HEK293 (cell line): ENCODE data around the gene ATG2A.

Experiments used
- CTCF ChIA-PET: fragments of 350-600 bp; formaldehyde crosslinking; extraction: SDS; loops from one replicate; lab custom pipeline; 2021; ENCODE audit warnings: antibody characterized with exemption; lab: Yijun Ruan, JAX
- POLR2A ChIA-PET: fragments of 300-600 bp; formaldehyde crosslinking; extraction: SDS; loops from one replicate; lab custom pipeline; 2020; ENCODE audit warnings: antibody characterized with exemption, inconsistent platforms; lab: Yijun Ruan, JAX
- H3K27ac ChIP-seq: fragments of 200-500 bp; sonication (Bioruptor generic); 2 replicates; pipeline ENCODE4 v1.5.1; 2014; ENCODE audit warnings: low read depth, low read length, control low read depth, inconsistent platforms; ENCODE audit errors: extremely low read depth
- H3K36me3 ChIP-seq, 2 experiments: fragments of 200-500 bp in 1 of 2; sonication (Bioruptor generic) in 1 of 2; 1 replicate in 1 of 2; 2 replicates in 1 of 2; pipeline ENCODE4 v1.5.1; 2014 to 2017; ENCODE audit warnings: inconsistent platforms in 2 of 2, low read length in 2 of 2; ENCODE audit not compliant: control insufficient read depth in 2 of 2, insufficient read depth in 1 of 2
- H3K4me1 ChIP-seq: fragments of 200-500 bp; sonication (Bioruptor generic); 2 replicates; pipeline ENCODE4 v1.5.1; 2014; ENCODE audit warnings: mild to moderate bottlenecking, low read length, inconsistent platforms; ENCODE audit not compliant: control insufficient read depth, insufficient read depth
- H3K4me3 ChIP-seq: 2 replicates; pipeline ENCODE4 v1.5.1; 2011; ENCODE audit warnings: low read depth, mild to moderate bottlenecking, control low read depth, low read length, moderate library complexity
- H3K9me3 ChIP-seq: fragments of 200-500 bp; sonication (Bioruptor generic); 2 replicates; pipeline ENCODE4 v1.5.1; 2014; ENCODE audit warnings: low read depth, low read length, inconsistent platforms; ENCODE audit not compliant: control insufficient read depth, insufficient read depth
- BCL11B ChIP-seq: fragments of 450-650 bp; formaldehyde crosslinking; IDR thresholded peaks from 2 replicates; pipeline ENCODE4 v1.5.1; 2016; ENCODE audit warnings: low read depth, missing biosample characterization, missing genetic modification characterization
- IKZF3 ChIP-seq: fragments of 450-650 bp; IDR thresholded peaks from 2 replicates; pipeline ENCODE4 v1.5.0; 2018; ENCODE audit warnings: missing biosample characterization, mild to moderate bottlenecking, missing genetic modification characterization, moderate library complexity
- KLF1 ChIP-seq: fragments of 450-650 bp; formaldehyde crosslinking; IDR thresholded peaks from 2 replicates; pipeline ENCODE4 v1.5.1; 2016; ENCODE audit warnings: missing biosample characterization, missing genetic modification characterization
- ZBTB44 ChIP-seq: fragments of 450-650 bp; IDR thresholded peaks from 2 replicates; pipeline ENCODE4 v1.5.1; 2018; ENCODE audit warnings: missing biosample characterization, mild to moderate bottlenecking, missing genetic modification characterization
- ZNF202 ChIP-seq: fragments of 450-650 bp; formaldehyde crosslinking; IDR thresholded peaks from 2 replicates; pipeline ENCODE4 v1.5.1; 2016; ENCODE audit warnings: missing biosample characterization, missing genetic modification characterization, borderline replicate concordance
- ZNF341 ChIP-seq: fragments of 450-650 bp; formaldehyde crosslinking; IDR thresholded peaks from 2 replicates; pipeline ENCODE4; 2016; ENCODE audit warnings: low read depth, missing biosample characterization, missing genetic modification characterization
- ZNF394 ChIP-seq: fragments of 450-650 bp; formaldehyde crosslinking; IDR thresholded peaks from 2 replicates; pipeline ENCODE4 v1.5.1; 2016; ENCODE audit warnings: missing biosample characterization, missing genetic modification characterization, mild to moderate bottlenecking, moderate library complexity, borderline replicate concordance
- ZNF510 ChIP-seq: fragments of 450-650 bp; formaldehyde crosslinking; IDR thresholded peaks from 2 replicates; pipeline ENCODE4 v1.5.1; 2018; ENCODE audit warnings: mild to moderate bottlenecking, missing genetic modification characterization, missing biosample characterization; ENCODE audit not compliant: insufficient replicate concordance
- ZNF521 ChIP-seq: fragments of 450-650 bp; formaldehyde crosslinking; IDR thresholded peaks from 2 replicates; pipeline ENCODE4 v1.5.1; 2017; ENCODE audit warnings: missing biosample characterization, mild to moderate bottlenecking, missing genetic modification characterization
- ZNF558 ChIP-seq: fragments of 450-650 bp; formaldehyde crosslinking; IDR thresholded peaks from 2 replicates; pipeline ENCODE4 v1.5.1; 2016; ENCODE audit warnings: missing biosample characterization, missing genetic modification characterization
- ZNF610 ChIP-seq: fragments of 450-650 bp; formaldehyde crosslinking; IDR thresholded peaks from 2 replicates; pipeline ENCODE4 v1.5.1; 2016; ENCODE audit warnings: missing biosample characterization, missing genetic modification characterization, borderline replicate concordance
- ZNF623 ChIP-seq: fragments of 450-650 bp; formaldehyde crosslinking; IDR thresholded peaks from 2 replicates; pipeline ENCODE4 v1.5.1; 2016; ENCODE audit warnings: missing biosample characterization, missing genetic modification characterization
- ZNF76 ChIP-seq: fragments of 450-650 bp; formaldehyde crosslinking; IDR thresholded peaks from 2 replicates; pipeline ENCODE4; 2016; ENCODE audit warnings: low read depth, missing biosample characterization, missing genetic modification characterization, borderline replicate concordance
- TF ChIP-seq, protein P1 (sequence below): fragments of 450-650 bp; formaldehyde crosslinking; IDR thresholded peaks from 2 replicates; pipeline ENCODE4 v1.5.1; 2016; ENCODE audit warnings: missing biosample characterization, missing genetic modification characterization, borderline replicate concordance
- TF ChIP-seq, protein P2 (sequence below): fragments of 450-650 bp; formaldehyde crosslinking; IDR thresholded peaks from 2 replicates; pipeline ENCODE4 v1.5.1; 2016; ENCODE audit warnings: missing biosample characterization, missing genetic modification characterization

The ATG2A gene

DNA sequence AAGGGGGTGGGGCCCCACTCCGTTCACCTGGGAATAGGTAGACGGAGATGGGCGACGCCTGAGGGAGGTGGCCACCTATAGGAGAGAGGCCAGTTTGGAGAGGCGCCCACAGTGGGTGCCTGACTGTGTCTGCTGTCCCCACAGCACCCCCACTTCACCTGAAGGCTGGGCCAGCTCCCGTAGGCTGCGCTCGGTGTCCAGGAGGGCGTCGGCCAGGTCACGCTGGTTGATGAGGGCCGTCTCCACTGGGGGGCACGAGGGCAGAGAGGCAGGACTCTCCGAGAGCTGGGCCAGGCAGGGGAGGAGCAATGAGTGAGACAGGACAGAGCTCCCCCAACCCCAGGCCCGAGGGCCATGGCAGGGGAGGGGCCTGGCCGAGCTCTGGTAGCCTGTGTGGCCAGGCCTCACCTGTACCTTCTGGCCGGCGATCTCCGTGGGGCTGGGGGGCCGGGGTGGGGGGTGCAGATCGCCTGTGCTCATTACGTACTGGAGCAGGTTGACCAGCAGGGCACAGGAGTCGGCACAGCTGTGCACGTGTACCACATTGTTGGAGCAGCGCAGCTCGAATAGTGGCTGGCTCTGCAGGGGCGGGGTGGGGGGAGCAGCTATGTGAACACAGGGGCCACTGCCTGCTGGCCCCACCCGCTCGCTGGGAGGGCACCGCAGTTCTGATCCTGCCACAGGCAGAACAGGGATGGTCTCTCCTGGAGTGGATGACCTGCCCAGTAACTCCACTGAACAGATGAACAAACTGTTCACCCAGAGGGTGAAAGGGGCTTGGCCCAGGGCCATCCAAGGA is 14.7 kb downstream of the ATG2A start:
- TF ChIP-seq KLF1 (tag by site-specific recombination) = no peak
- TF ChIP-seq ZNF341 (tag by site-specific recombination) = no peak
- no peak for TF ChIP-seq ZNF394 (tag by site-specific recombination)
- no peak for TF ChIP-seq BCL11B (tag by site-specific recombination)
- TF ChIP-seq ZNF558 = no peak
- no peak for TF ChIP-seq ZNF510 (tag by site-specific recombination)
- no peak for TF ChIP-seq ZNF521 (tag by site-specific recombination)
- TF ChIP-seq ZNF610 (tag by site-specific recombination) = no peak
- ChIA-PET POLR2A (interaction anchor here (0.7 kb wide), 1 partner anchor 25 kb away, joined by 4 read pairs; no protein-coding TSS in a partner anchor), CTCF (interaction anchor here (0.9 to 1.4 kb wide), 3 partner anchors 10 to 54 kb away, joined by 3 to 9 read pairs (median 3); no protein-coding TSS in a partner anchor)
- Histone ChIP-seq H3K9me3 (no peaks in the 10 kb centered on the region), H3K27ac (no peak overlapping the region), H3K4me3 (no peak overlapping the region), H3K4me1 (no peaks in the 10 kb centered on the region), H3K36me3 (peaks cover 0 to 82% of the 10 kb centered on the region in 2 experiments; a peak in 2 of 3 replicates)

DNA sequence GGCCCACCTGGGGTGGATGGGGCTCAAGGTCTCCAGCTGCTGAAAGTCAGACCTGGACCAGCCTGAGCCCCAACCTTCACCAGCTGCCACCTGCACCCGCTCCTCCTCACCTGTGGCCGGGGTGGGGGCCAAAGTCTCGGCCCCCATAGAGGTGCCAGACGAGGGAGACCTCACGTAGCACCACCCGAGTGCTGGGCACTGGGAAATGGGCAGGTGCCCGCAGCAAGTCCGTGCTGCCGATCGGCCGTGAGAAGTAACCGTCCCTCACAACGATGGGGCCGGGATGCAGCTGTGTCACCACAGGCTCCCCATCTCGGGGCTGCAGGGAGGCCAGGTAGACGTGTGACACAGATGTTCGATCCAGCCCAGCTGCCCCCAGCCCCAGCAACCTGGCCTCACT is 16.2 kb downstream of the ATG2A start:
- POLR2A ChIA-PET = no interaction called here
- Histone ChIP-seq H3K4me1 (no peaks in the 10 kb centered on the region), H3K27ac (no peak overlapping the region), H3K36me3 (peaks cover 0 to 80% of the 10 kb centered on the region in 2 experiments; a peak in 2 of 3 replicates), H3K4me3 (no peak overlapping the region), H3K9me3 (no peaks in the 10 kb centered on the region)
- TF ChIP-seq ZBTB44 (tag by site-specific recombination) (no peak), ZNF76 (tag by site-specific recombination) (no peak)
- TF ChIP-seq, protein P1, sequence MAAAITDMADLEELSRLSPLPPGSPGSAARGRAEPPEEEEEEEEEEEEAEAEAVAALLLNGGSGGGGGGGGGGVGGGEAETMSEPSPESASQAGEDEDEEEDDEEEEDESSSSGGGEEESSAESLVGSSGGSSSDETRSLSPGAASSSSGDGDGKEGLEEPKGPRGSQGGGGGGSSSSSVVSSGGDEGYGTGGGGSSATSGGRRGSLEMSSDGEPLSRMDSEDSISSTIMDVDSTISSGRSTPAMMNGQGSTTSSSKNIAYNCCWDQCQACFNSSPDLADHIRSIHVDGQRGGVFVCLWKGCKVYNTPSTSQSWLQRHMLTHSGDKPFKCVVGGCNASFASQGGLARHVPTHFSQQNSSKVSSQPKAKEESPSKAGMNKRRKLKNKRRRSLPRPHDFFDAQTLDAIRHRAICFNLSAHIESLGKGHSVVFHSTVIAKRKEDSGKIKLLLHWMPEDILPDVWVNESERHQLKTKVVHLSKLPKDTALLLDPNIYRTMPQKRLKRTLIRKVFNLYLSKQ (tag by site-specific recombination) = no peak
- CTCF ChIA-PET = interaction anchor here (0.7 kb wide), 1 partner anchor 12 kb away, joined by 3 read pairs; no protein-coding TSS in a partner anchor

- H3K9me3 ChIP-seq = no peaks in the 10 kb centered on the region
- POLR2A ChIA-PET = interaction anchor here (0.7 kb wide), 1 partner anchor 16 kb away, joined by 3 read pairs; no protein-coding TSS in a partner anchor
These were observed 16.7 kb downstream of the ATG2A start for GRCh38 chr11:64900263-64900678.

More at GRCh38 chr11:64900263-64900678, 16.7 kb downstream of the ATG2A start:
- no peaks in the 10 kb centered on the region for H3K4me1 ChIP-seq
- TF ChIP-seq ZNF202 (tag by site-specific recombination) (no peak), ZNF610 (tag by site-specific recombination) (no peak), ZNF623 (no peak), IKZF3 (no peak)
- TF ChIP-seq, protein P2, sequence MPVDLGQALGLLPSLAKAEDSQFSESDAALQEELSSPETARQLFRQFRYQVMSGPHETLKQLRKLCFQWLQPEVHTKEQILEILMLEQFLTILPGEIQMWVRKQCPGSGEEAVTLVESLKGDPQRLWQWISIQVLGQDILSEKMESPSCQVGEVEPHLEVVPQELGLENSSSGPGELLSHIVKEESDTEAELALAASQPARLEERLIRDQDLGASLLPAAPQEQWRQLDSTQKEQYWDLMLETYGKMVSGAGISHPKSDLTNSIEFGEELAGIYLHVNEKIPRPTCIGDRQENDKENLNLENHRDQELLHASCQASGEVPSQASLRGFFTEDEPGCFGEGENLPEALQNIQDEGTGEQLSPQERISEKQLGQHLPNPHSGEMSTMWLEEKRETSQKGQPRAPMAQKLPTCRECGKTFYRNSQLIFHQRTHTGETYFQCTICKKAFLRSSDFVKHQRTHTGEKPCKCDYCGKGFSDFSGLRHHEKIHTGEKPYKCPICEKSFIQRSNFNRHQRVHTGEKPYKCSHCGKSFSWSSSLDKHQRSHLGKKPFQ (tag by site-specific recombination) = no peak
- no peak overlapping the region for H3K4me3 ChIP-seq
- CTCF ChIA-PET = interaction anchor here (0.7 to 1.0 kb wide), 3 partner anchors 11 to 53 kb away, joined by 3 read pairs; no protein-coding TSS in a partner anchor
- no peak overlapping the region for H3K27ac ChIP-seq
- peaks cover 0 to 77% of the 10 kb centered on the region in 2 experiments; a peak in 2 of 3 replicates for H3K36me3 ChIP-seq
